ENCODE results near the gene TMEM234.

DNA sequence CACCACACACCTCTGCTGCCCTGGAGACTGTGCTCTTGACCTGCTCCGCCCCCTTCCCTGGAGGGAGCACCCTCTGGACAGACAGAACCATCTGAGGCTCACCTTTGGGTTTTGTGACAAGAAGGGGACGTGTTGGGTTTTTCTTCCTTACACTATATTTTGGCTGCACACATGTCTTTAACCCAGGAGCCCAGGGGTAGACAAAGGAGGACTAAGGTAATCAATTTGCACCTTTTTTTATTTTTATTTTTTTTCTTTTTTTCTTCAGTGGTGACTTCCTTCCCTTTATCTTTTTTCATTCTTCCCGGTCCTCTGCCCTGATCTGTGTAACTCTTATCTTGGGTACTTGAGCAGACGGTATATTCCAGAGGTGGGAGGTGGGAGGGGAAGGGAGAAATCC lies 51.2 kb downstream of the TMEM234 start:
- TF ChIP-seq SIN3A (IDR thresholded peaks at IDR 0.05; ENCODE audit: borderline replicate concordance, insufficient read depth, low read length) (no peak), TAF1 (IDR thresholded peaks at IDR 0.05; ENCODE audit: borderline replicate concordance, insufficient read depth, low read length) (no peak), POLR2AphosphoS5 (IDR thresholded peaks at IDR 0.05; ENCODE audit: low read depth, low read length) (no peak)
